HG03575 (cell line): Measurements from ENCODE around the gene DUXA.
"Not testable (repeated sequence)": the region's sequence is repeated elsewhere in the genome, so short reads cannot be mapped to it uniquely, and the experiment has no call there.

ENCODE experiments used
- ATAC-seq: cut with Tn5 transposase; IDR thresholded peaks from one replicate; pipeline ENCODE4 v1.9.1; 2021; ENCODE audit not compliant: unreplicated experiment, insufficient number of reproducible peaks, low FRiP score; ENCODE audit errors: extremely low read depth

DUXA gene

DNA sequence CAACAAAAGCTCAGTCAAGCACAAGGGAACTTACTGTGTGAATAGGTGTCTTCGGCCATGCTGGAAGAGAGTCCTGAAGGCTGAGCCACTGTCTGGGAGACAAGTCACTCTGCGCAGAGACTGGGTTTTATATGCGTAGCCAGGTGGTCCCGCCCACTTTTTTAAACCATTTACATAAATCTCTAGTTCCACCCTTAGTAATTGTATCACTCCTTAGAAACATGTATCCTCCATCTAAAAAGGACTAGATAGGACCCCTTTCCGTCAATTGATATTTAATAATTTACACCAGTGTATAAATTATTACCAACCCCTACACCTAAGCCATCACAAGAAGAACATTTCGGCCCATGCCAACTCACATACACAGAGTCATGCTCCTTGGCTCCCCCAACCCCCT lies at the start of gene DUXA:
Gene DUXA, minus strand, starts transcription at position 101 of the 400 bp plus-strand sequence. Its CDS starts 42 bp downstream, at position 59.
- ATAC-seq = no peak

DNA sequence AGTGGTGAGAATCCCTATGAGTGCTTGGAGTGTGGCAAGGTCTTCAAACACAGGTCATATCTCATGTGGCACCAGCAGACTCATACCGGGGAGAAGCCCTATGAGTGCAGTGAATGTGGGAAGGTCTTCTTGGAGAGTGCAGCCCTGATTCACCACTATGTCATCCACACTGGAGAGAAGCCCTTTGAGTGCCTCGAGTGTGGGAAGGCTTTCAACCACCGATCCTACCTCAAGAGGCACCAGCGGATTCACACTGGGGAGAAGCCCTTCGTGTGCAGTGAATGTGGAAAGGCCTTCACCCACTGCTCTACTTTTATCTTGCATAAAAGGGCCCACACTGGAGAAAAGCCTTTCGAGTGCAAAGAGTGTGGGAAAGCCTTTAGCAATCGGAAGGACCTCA lies 44.8 kb upstream of the DUXA start:
- no peak for ATAC-seq

DNA sequence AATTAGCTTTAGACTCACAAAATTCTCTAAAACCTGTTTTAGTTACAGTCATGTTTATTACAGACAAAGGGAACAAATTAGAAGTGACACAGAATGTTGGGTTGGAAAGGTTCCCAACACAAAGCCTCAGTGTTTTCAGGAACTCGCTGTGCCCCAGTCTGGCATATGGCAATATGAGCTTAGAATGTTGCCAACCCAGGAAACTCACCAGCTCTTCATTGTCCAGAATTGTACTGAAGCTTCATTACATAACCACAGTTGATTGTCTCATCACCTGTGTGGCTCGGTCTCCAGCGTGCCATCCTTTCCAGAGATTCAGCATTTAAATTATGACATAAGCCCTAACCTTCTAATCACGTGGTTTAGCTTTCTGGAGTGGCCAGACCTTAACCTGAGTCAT lies 43.1 kb upstream of the DUXA start:
- no peak for ATAC-seq

DNA sequence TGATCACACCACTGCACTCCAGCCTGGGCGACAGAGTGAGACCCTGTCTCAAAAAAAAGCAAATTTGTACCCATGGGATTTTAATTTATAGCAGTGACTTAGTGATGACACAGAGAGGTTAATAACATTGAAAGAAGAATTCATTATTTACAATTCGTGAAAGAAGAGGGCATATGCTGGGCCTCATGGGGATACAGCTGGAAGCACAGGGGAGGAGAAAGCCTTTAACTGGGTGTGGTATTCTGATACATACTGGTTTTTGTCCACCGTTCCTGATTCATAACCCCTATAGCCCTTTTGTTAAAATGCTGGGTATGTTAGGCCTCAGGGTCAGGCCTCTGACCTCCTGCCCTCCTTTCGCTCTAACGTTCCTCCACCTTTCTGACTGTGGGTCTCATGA lies 34.9 kb upstream of the DUXA start:
- ATAC-seq = no peak

DNA sequence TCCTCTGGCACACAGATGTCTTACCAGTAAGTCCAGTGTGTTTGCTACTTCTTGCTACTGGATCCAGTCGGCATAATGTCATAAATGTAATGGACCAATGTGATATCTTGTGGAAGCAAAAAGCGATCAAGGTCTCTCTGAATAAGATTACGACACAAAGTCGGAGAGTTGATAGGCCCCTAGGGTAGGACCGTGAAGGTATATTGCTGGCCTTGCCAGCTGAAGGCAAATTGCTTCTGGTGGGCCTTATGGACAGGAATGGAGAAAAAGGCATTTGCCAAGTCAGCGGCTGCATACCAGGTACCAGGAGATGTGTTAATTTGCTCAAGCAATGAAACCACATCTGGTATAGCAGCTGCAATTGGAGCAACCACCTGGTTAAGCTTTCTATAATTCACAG lies 30.6 kb upstream of the DUXA start:
- ATAC-seq = not testable (repeated sequence)

DNA sequence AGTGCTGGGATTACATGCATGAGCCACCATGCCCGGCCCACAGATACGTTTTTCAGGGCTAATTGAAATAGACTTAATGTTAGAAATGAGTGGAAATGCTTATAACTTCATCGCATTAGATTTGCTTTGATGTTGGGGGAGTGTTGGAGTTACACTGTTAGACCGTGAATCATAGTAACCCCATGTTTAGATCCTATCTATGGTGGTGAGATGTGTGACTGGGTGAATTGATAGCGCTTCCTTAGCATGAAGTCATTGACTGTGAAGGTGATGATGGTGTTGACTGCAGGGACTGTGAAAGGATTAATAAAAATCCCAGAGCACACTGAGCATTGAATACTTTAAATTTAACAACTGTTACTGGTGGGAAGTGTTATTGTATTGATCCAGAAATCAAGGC lies 25.7 kb upstream of the DUXA start:
- no peak for ATAC-seq

DNA sequence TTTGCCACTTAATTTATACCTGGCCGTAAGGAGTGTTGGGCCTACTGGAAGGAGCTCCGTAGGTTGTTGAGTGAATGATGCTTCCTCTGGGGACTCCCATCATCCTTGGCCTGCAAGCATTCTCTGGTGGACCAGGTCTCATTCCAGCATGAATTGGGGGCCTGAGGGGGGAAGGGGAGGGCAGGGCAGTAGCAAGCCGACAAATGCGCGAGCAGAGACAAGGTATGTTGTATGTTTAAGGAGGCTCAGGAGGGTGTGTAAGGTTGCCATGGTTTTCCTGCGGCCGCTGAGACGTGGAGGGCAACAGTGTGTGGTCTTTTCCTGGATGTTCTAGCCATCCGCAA lies 24.8 kb upstream of the DUXA start:
- no peak for ATAC-seq

DNA sequence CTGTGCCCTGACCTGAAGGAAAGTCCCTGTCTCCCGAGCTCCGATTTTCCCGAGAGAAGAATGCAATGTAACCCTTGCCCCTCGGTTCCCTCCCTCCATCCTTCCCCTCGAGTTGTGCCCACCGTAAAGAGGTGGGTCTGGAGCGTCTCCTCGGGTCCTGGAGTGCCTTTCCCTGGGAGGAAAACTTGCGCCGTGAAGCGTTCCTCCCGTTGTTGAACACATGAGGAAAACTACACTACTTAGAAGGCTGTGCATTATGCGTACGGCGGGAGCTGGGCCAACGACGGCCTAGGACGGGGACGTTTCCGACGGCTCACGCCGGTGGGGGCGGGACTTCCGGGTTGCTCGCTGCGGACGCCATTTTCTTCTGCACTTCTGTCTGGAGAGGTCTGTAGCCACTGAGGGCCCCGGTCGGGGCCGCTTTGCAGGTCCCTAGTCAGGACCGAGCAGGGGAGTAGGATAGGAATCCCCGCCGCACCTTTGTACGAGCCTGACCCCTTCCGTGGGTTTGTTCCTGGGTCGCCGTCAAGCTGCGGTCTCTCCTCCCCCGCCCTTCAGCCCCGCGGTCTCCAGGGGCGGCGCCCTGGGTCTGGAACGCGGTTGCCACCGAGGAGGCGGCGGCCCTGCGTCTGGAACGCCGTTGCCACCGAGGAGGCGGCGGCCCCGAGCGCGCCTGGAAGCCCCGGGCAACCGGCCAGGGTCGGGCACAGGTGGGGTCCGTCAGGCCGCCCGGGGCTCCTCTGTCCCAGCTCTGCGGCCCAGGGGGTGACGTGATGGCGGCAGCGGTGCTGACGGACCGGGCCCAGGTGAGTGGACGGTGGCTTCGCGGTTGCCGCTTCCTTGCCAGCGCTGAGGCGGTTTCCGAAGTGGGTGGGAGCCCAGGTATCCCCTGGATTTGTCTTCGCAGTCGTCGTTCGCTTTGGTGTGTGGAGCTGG lies 24.1 kb upstream of the DUXA start, which contains the start of gene ZNF264:
Gene ZNF264, plus strand, starts transcription at position 360 of the 936 bp plus-strand sequence. Its CDS starts 414 bp downstream, at position 774.
- no peak for ATAC-seq

DNA sequence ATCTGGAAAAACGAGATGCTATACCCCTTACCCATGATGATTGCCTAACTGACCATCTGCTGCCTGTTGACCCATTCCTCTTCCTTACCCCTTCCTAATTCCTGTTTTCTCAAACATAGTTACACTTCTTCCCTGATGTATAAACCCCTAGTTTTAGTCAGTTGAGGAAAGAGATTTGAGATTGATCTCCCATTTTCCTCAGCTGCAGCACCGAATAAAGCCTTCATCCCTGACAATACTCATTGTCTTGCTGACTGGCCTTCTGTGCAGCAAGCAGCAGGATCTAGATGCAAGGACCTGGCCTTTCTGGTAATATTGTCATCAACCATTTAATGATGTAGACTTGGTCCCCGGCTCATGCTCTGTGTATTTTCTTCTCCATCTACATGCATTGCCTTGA lies 23.0 kb upstream of the DUXA start:
- no peak for ATAC-seq

DNA sequence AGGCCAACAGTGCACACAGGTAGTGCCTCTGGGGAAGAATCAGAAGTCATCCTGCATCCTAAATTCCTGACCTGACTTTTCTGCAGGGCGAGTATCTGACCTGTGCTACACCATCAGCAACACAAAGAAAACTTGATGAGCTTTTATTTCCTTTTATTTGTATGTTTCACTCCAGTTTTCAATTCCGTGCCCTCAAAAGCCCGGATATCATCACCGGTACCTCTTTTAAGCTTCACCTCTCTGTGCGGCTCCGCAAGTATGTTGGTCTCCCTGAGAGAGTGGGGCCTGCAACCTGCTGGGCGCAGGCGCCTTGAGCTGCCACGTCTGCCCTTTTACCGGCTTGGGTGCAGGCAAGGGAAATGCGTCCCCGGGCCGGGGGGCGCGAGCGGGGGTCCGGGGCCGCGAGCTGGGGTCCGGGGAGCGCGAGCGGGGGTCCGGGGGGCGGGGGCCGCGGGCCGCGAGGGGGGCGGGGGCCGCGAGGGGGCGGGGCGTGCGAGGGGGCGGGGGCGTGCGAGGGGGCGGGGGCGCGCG lies 4.3 kb upstream of the DUXA start:
- no peak for ATAC-seq

DNA sequence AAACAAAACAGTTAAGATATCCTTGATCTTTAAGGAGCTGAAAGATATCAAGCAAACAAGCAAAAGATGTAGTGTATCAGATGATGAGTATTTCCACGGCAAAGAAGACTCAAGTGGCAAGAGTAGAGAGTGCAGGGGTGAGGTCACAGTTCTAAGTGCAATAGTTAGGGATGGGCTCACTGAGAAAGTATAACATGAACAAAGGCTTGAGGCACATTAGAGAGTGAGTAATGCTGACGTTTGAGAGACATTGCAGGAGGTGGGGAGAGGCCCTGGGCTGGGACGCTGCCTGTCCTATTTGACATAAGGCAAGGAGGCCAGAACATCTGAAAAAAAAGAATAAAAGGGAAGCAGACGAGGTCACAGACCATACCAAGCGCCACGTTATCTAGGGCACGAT lies 1.4 kb downstream of the DUXA start:
- no peak for ATAC-seq

DNA sequence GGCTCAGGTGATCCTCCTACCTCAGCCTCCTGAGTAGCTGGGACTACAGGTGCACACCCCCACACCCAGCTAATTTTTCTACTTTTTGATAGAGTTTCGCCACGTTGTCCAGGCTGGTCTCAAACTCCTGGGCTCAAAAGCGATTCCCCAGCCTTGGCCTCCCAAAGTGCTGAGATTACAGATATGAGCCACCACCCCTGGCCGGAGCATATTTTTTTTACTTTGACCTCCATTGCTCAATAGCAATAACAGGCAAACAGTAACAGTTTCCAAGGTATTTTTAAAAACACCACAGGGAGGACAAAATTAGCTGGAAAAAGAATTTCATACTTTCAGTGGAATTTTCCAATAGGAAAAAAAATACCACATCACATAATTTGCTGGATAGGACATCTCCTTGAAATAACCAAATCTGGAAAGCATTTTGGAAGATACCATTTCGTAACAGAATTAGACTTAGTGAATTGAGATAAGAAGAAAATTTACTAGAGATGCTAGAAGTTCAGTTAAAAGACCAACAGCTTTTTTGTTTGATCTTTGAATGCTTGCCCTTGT lies 5.2 kb downstream of the DUXA start:
- ATAC-seq = no peak

DNA sequence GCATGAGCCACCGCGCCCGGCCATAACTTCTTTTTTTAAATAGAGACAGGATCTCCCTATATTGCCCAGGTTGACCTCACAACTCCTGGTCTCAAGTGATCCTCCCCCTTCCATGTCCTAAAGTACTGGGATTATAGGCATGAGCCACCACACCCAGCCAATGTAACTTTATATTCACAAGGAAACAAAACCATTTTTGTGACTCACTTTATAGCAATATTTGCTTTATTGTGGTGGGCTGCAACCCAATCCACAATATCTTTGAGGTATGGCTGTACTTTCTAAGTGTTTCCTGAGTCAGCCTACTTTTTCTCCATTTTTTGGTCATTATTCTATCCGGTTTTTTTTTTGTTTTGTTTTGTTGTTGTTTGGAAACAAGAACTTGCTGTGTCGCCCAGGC lies 14.4 kb downstream of the DUXA start:
- no peak for ATAC-seq

DNA sequence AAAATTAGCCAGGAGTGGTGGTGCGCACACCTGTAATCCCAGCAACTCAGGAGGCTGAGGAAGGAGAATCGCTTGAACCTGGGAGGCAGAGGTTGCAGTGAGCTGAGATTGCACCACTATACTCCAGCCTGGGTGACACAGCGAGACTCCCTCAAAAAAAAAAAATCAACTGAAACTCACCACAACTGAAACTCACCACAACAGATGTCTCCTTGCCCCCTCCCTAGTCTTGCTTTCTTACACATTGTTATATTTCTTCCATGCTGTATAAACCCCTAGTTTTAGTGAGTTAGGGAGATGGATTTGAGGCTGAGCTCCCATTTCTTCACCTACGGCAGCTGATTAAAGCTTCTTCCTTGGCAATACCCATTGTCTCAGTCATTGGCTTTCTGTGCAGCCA lies 25.6 kb downstream of the DUXA start:
- no peak for ATAC-seq

DNA sequence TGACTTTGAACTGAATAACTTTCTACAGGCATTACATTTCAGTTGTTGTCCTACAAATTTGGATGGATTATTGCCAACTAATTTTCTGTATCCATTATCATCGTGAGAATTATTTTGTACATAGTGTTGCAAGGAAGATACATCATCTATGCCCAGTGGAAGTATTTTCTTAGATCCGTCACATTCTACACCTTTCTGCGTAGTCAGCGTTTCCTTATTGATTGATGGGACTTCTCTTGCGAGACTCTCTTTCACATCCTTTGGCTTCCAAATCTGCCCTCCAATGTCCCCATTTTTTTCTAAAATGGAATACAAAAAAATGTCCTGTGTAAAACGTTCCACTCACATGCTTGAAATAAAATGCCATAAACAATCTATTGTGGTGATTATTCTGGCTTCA lies 31.5 kb downstream of the DUXA start:
- ATAC-seq = no peak

DNA sequence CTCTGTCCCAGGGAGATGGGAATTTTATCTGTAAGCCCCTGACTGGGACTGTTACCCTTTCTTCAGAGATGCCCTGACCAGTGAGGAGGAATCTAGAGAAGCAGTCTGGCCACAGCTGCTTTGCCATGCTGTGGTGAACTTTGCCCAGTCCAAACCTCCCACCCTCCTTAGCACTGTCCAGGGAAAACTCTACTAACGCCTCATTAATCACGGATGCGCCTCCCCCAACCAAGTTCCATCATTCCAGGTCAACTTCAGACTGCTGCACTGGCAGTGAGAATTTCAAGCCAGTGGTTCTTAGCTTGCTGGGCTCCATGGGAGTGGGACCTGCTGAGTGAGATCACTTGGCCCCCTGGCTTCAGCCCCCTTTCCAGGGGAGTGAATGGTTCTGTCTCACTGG lies 39.9 kb downstream of the DUXA start:
- ATAC-seq = not testable (repeated sequence)

DNA sequence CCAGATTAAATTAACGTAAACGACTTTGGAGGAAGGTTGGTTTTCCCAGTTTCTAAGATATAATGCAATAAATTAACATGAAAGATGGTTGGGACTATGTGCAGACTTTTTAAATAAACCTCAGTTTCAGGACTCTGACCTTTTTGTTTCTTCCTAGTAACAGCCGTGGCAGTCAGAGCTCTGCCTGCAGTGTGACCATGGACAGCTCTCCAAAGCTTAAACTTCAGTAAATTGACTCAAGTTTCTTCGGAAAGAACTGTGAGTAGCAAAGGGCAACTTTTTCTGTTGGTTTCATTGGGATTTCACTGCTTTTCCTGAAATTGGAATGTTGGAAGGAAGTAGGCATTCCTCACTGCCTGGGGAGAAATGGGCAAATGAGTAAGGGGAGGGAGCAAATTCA lies 43.4 kb downstream of the DUXA start:
- no peak for ATAC-seq

DNA sequence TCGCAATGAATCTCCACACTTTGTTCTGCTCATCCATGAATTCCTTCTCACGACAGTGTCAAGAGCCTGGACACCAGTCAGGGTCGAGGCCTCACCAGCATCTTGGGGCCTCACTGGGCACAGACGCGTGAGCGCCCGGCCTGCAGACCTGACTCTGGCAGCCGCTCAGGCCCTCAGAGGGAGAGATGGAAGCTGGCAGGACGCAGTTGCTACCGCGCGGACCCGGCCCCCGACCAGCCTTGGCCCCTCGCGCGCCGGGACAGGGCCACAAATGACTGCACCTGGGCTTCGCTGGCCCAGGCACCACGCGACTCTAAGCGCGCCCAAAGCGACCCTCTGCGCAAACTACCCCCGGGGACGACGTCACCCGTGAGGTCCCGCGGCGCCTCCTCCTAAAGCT lies 48.4 kb downstream of the DUXA start:
- ATAC-seq = no peak

DNA sequence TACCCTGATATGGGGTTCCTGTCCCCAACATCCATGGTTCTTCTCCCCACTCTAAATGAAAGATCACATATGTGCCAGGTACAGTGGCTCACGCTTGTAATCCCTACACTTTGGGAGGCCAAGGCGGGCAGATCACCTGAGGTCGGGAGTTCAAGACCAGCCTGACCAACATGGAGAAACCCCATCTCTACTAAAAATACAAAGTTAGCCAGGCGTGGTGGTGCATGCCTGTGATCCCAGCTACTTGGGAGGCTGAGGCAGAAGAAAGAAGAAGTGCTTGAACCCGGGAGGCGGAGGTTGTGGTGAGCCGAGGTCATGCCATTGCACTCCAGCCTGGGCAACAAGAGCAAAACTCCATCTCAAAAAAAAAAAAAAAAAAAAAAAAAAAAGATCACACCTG lies 53.8 kb downstream of the DUXA start:
- ATAC-seq = not testable (repeated sequence)

DNA sequence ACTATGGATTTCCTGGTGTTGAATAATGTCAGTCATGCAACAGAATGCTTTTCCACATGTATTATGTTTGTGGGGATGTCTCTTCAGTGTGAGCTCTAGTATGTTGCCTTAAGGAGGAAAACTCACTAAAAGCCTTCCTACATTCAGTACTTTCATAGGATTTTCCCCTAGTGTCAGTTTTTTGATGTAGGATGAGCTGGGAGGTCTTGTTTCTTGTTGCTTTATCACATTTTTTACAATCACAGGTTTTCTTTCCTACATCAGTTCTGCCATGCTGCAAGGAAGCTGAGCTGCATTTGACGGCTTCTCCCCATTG lies 56.0 kb downstream of the DUXA start:
- ATAC-seq = no peak
